Ishikawa (cell line): ENCODE measurements around the gene FBRSL1.

Experiments used
- CEBPB ChIP-seq: IDR thresholded peaks from 2 replicates; pipeline ENCODE4 v1.6.1; 2012
- EGR1 ChIP-seq: IDR thresholded peaks from 2 replicates; pipeline ENCODE4 v1.6.1; 2012
- EP300 ChIP-seq: IDR thresholded peaks from 2 replicates; pipeline ENCODE4 v1.6.1; 2012; ENCODE audit warnings: borderline replicate concordance
- NFIC ChIP-seq: IDR thresholded peaks from 2 replicates; pipeline ENCODE4 v1.6.1; 2012
- RAD21 ChIP-seq: IDR thresholded peaks from 2 replicates; pipeline ENCODE4 v1.6.1; 2012; ENCODE audit warnings: low read depth
- USF1 ChIP-seq: IDR thresholded peaks from 2 replicates; pipeline ENCODE4 v1.6.1; 2012

DNA sequence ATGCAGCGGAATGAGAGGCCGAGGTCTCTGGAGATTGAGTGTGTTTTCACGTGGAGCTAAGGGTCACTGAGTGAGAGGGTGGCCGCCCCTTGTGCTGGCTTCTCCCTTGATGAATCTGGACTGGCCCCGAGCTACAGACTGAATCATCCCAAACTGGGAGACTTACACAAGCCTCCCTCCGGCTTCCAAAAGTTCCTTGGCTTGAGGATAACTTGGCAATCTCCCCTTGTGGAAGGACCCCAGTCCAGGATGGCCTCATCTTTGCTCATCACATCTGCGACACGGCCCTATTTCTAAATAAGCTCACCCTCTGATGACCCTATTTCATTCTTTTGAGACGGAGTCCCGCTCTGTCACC is 41.5 kb upstream of the FBRSL1 start:
- TF ChIP-seq EP300, result no peak
- TF ChIP-seq CEBPB, result no peak
- TF ChIP-seq RAD21, result no peak
- no peak for TF ChIP-seq USF1
- no peak for TF ChIP-seq NFIC
- no peak for TF ChIP-seq EGR1
